Erythroblast (primary cell): ENCODE measurements around the gene SCGB1C2.

ENCODE experiments used
- GATA1 ChIP-seq: IDR thresholded peaks from 2 replicates; pipeline ENCODE4 v1.6.1; 2011; ENCODE audit warnings: low read depth, mild to moderate bottlenecking, control low read depth, low read length, moderate library complexity
- POLR2A ChIP-seq: IDR thresholded peaks from 2 replicates; pipeline ENCODE4 v1.6.1; 2011; ENCODE audit warnings: mild to moderate bottlenecking, low read length

GRCh38 chr17:178292-179065, 41.1 kb downstream of the SCGB1C2 start:
- TF ChIP-seq POLR2A = no peak
- no peak for TF ChIP-seq GATA1
